Smooth muscle cell (in vitro differentiated cells): Measurements from ENCODE around the gene ZC3H12A. TPM values are rescaled to one million over a fixed set of nuclear protein-coding genes. Genes with fewer than 3 reads are reported as not detected.

Source experiments
- DNase-seq: peaks from one replicate; lab custom pipeline; 2025; ENCODE audit not compliant: unreplicated experiment; lab: John Stamatoyannopoulos, UW
- H2AFZ ChIP-seq: fragments of 200-600 bp; sonication (generic); 2 replicates; pipeline ENCODE4 v1.6.0; 2016; ENCODE audit warnings: antibody characterized with exemption, low read depth, mild to moderate bottlenecking
- H3F3A ChIP-seq: fragments of 200-600 bp; sonication (generic); 2 replicates; pipeline ENCODE4 v1.6.0; 2017; ENCODE audit warnings: antibody characterized with exemption, low read depth
- H3K27ac ChIP-seq: fragments of 200-600 bp; sonication (generic); 2 replicates; pipeline ENCODE4 v1.5.1; 2016; ENCODE audit warnings: low read depth, mild to moderate bottlenecking
- H3K27me3 ChIP-seq: fragments of 200-600 bp; sonication (generic); 2 replicates; pipeline ENCODE4 v1.6.1; 2016; ENCODE audit warnings: low read depth, mild to moderate bottlenecking
- H3K36me3 ChIP-seq: fragments of 200-600 bp; sonication (generic); 2 replicates; pipeline ENCODE4 v1.5.1; 2016; ENCODE audit warnings: low read depth
- H3K4me1 ChIP-seq: fragments of 200-600 bp; sonication (generic); 2 replicates; pipeline ENCODE4 v1.5.1; 2016; ENCODE audit warnings: low read depth
- H3K4me2 ChIP-seq: fragments of 200-600 bp; sonication (generic); 2 replicates; pipeline ENCODE4 v1.6.0; 2016; ENCODE audit warnings: mild to moderate bottlenecking
- H3K4me3 ChIP-seq: fragments of 200-600 bp; sonication (generic); 2 replicates; pipeline ENCODE4 v1.5.1; 2016; ENCODE audit warnings: mild to moderate bottlenecking
- H3K79me2 ChIP-seq: fragments of 200-600 bp; sonication (generic); 2 replicates; pipeline ENCODE4 v1.6.0; 2016; ENCODE audit warnings: low read depth, mild to moderate bottlenecking
- H3K9ac ChIP-seq: fragments of 200-600 bp; sonication (generic); 2 replicates; pipeline ENCODE4 v1.6.0; 2016; ENCODE audit warnings: low read depth
- H3K9me3 ChIP-seq: fragments of 200-600 bp; sonication (generic); replicated peaks from 2 replicates; pipeline ENCODE4 v1.5.1; 2016; ENCODE audit warnings: low read depth
- H4K20me1 ChIP-seq: fragments of 200-600 bp; sonication (generic); 2 replicates; pipeline ENCODE4 v1.6.0; 2016; ENCODE audit warnings: low read depth
- CTCF ChIP-seq: fragments of 200-600 bp; sonication (generic); IDR thresholded peaks from 2 replicates; pipeline ENCODE4 v1.5.1; 2017; ENCODE audit warnings: borderline replicate concordance, mild to moderate bottlenecking, antibody characterized with exemption; ENCODE audit not compliant: insufficient read depth, poor library complexity, severe bottlenecking
- WGBS: methylation state at CpG from one replicate; pipeline ENCODE4 v1.1.7; 2016; ENCODE audit warnings: low lambda C conversion rate; 5-methylcytosine and 5-hydroxymethylcytosine counted together
- polyA plus RNA-seq: library from polyadenylated mRNA; unstranded; fragments of >200 nt; fragmentation: Nextera tagmentation; extraction: Ambion mirVana; gene quantifications from 2 replicates; pipeline ENCODE4 v1.2.1, GENCODE V29; 2016
- total RNA-seq: library from RNA; depleted of rRNA; stranded (reverse); fragments of >200 nt; gene quantifications from 2 replicates; pipeline ENCODE4 v1.2.3, GENCODE V29; 2014

ZC3H12A gene
- total and polyA plus RNA-seq, 2 experiments from 2014 or later = 13.2 to 29.6 TPM

DNA sequence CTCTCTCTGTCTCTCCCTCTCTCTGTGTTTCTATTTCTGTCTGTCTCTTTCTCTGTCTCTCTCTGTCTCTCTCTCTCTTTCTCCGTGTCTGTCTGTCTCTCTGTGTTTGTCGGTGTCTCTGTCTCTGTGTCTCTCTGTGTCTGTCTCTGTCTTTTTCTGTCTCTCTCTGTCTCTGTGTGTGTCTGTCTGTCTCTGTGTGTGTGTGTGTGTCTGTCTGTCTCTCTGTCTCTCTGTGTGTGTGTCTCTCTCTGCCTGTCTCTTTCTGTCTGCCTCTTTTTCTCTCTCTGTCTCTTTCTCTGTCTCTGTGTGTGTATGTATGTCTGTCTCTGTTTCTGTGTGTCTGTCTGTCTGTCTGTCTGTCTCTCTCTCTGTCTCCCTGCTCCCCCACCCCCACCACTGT lies 31.7 kb upstream of the ZC3H12A start:
- Histone ChIP-seq H4K20me1 (no peaks in the 10 kb centered on the region), H3K27me3 (peaks cover 44% of the 10 kb centered on the region), H3K79me2 (no peaks in the 10 kb centered on the region), H3K27ac (no peak overlapping the region), H3K4me3 (no peak overlapping the region), H3K36me3 (no peaks in the 10 kb centered on the region), H3K4me2 (no peak overlapping the region), H3K9ac (no peak overlapping the region), H3K4me1 (no peaks in the 10 kb centered on the region), H3F3A (no peaks in the 10 kb centered on the region), H2AFZ (no peak overlapping the region), H3K9me3 (no peaks in the 10 kb centered on the region)
- 75% methylated on average over 2 of the region's 2 CpGs for WGBS
- TF ChIP-seq CTCF = no peak
- no peak for DNase-seq

DNA sequence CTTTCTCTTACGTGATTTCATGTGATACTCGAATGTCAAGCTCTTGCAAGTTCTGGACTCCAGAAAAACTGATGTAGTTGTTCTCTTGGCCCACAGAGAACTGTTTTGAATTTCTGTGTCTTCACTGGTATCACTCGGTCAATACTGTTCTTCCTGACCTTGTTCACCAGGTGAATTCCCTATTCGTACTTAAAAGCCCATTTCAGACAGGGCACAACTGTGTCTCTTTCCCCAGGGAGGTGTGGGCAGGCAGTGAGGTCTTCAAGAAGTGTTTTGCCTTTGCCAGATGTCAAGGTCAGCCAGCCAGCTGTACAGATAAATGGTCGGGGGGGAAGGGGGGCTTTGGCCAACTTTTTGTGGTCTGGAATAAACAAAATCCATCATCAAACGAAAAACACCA lies 27.5 kb upstream of the ZC3H12A start:
- no peak overlapping the region for H3K4me3 ChIP-seq
- H3K27me3 ChIP-seq = peaks cover 24% of the 10 kb centered on the region
- no peak overlapping the region for H2AFZ ChIP-seq
- 87% methylated on average over 6 of the region's 6 CpGs for WGBS
- no peaks in the 10 kb centered on the region for H3K4me1 ChIP-seq
- H3K4me2 ChIP-seq = no peak overlapping the region
- no peaks in the 10 kb centered on the region for H4K20me1 ChIP-seq
- H3F3A ChIP-seq = no peaks in the 10 kb centered on the region
- DNase-seq = no peak
- TF ChIP-seq CTCF = no peak
- H3K79me2 ChIP-seq = no peaks in the 10 kb centered on the region
- no peaks in the 10 kb centered on the region for H3K9me3 ChIP-seq
- H3K9ac ChIP-seq = no peak overlapping the region
- H3K36me3 ChIP-seq = no peaks in the 10 kb centered on the region
- H3K27ac ChIP-seq = no peak overlapping the region

GRCh38 chr1:37448185-37448584 lies 26.2 kb upstream of the ZC3H12A start:
- DNase-seq = no peak
- no peaks in the 10 kb centered on the region for H3K4me1 ChIP-seq
- H3F3A ChIP-seq = no peaks in the 10 kb centered on the region
- TF ChIP-seq CTCF = no peak
- H3K27me3 ChIP-seq = peaks cover 13% of the 10 kb centered on the region
- no peak overlapping the region for H3K4me3 ChIP-seq
- no peaks in the 10 kb centered on the region for H3K79me2 ChIP-seq
- no peaks in the 10 kb centered on the region for H3K36me3 ChIP-seq
- no peak overlapping the region for H3K9ac ChIP-seq
- no peak overlapping the region for H3K4me2 ChIP-seq
- 71% methylated on average over 2 of the region's 2 CpGs for WGBS
- no peak overlapping the region for H2AFZ ChIP-seq
- no peaks in the 10 kb centered on the region for H3K9me3 ChIP-seq
- H3K27ac ChIP-seq = peak overlapping the region; percentile 20
- no peaks in the 10 kb centered on the region for H4K20me1 ChIP-seq

- H3K79me2 ChIP-seq = no peaks in the 10 kb centered on the region
- H3K9me3 ChIP-seq = no peaks in the 10 kb centered on the region
- no peaks in the 10 kb centered on the region for H3K36me3 ChIP-seq
- 55% methylated on average over 15 of the region's 15 CpGs for WGBS
- peak overlapping the region; percentile 20 for H3K27ac ChIP-seq
- no peak overlapping the region for H3K9ac ChIP-seq
- no peaks in the 10 kb centered on the region for H3K4me1 ChIP-seq
- H4K20me1 ChIP-seq = no peaks in the 10 kb centered on the region
- no peaks in the 10 kb centered on the region for H3F3A ChIP-seq
- H3K4me2 ChIP-seq = no peak overlapping the region
- H2AFZ ChIP-seq = no peak overlapping the region
- DNase-seq = no peak
- H3K4me3 ChIP-seq = no peak overlapping the region
- H3K27me3 ChIP-seq = peaks cover 8% of the 10 kb centered on the region
- TF ChIP-seq CTCF = no peak
Measured at GRCh38 chr1:37448691-37449417, 25.5 kb upstream of the ZC3H12A start.
